HG03520 (cell line): ENCODE results near the gene CREG1.
"Not testable (repeated sequence)": the region's sequence is repeated elsewhere in the genome, so short reads cannot be mapped to it uniquely, and the experiment has no call there.

ENCODE experiments used
- ATAC-seq: cut with Tn5 transposase; IDR thresholded peaks from one replicate; pipeline ENCODE4 v1.9.1; 2021; ENCODE audit warnings: mild to moderate bottlenecking, moderate library complexity; ENCODE audit not compliant: unreplicated experiment

Gene CREG1

DNA sequence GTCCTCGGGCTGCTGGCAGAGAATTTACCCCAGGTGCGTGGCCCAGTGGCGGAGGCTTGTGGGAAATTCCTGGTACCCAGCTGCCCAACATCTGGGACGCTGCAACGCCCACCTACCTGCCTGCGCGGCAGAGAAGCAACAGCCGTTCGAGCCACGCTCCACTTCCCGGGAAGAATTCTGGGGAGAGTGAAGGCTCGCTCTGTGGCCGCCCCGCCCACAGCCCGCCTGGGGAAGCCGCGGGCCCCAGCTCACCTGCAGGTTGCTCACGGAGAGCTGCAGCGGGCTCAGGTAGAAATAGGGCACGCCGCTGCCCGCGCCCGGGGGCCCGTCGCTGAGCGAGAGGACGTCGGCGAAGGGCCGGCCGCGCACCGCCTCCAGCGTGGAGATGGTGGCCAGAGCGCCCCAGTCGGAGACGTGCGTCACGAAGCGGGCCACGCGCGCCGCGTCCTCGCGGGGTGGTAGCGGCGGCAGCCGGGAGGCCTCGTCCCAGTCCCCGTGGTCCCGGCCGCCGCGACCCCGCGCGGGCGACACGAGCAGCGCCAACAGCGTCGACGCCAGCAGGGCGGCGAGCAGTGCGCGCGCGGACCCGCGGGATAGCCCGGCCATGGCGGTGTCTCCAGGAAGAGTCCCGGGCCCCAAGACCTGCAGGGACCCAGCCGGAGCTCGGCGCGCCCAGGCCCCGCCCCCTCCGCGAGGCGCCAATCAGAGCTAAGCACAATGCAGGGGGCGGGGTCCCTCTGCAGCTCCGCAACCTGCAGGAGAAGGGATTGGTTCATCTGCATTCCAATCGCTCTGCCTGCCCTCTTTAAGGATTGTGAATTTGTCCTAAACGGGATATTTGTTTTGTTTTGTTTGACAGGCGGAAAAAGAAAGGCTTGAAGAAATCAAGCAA, at the start of gene CREG1:
Gene CREG1, minus strand, starts transcription at position 627 of the 892 bp plus-strand sequence.
- ATAC-seq, result peak; percentile 92

DNA sequence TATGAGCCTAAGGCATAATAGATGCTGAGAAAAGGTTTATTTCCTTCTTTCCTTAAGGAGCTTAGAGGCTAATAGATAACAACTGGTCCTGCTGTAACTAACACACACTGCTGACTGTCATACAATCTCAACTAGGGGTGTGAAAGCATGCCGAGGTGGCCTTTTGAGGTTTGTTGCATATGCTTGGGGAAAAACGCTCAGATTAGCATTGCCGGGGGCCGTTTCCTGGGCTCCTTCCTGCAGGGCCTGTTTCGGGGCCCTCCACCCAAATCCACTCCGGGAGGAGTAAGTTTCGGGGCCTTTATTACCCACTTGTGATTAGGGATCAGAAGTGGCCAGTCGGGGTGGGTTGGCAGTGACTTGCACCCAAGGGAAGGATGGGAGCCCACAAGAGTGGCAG, 49.3 kb upstream of the CREG1 start:
- no peak for ATAC-seq

DNA sequence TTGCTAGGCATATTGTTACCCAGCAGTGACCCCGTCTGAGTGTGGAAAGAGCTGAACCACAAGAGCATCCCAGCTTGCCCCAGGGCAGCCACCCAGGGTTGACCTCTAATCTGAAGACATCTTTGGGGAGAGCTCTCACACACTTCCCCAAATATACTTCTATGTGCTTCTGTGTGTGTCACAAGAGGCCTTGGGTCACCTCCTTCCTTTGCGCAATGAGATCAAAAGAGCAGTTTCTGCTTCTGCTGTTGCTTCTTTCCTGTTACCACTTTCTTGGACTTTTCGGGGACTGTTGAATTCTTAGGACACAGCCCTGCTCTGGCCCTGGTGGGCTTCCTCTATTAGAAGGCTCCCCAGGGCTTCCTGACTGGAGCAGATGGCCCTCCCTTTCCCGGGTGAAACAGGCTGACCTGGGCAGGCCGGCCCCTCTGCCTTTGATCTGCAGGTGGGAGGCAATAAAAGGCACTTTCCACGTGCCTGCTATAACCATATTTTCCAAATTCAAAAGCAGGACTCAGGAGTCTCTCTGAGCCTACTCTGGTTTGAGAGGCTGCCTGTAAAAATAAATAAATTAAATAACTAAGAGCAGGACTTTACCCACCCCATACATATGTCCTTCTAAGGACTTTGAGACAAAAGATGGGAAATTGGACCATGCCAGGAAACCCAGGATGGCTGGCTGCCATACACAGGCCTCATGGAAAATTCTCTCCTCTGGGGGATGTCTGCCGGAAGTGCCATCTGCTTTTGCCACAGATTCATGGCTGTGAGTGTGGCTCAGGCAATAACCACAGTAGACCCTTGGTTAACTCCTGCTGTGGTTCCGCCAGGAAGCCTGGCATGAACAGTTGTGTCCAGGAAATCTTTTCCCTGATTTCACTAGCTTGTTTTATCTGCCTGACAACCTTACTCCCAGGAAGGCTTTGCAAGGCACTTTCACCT, 48.2 kb upstream of the CREG1 start:
- no peak for ATAC-seq

DNA sequence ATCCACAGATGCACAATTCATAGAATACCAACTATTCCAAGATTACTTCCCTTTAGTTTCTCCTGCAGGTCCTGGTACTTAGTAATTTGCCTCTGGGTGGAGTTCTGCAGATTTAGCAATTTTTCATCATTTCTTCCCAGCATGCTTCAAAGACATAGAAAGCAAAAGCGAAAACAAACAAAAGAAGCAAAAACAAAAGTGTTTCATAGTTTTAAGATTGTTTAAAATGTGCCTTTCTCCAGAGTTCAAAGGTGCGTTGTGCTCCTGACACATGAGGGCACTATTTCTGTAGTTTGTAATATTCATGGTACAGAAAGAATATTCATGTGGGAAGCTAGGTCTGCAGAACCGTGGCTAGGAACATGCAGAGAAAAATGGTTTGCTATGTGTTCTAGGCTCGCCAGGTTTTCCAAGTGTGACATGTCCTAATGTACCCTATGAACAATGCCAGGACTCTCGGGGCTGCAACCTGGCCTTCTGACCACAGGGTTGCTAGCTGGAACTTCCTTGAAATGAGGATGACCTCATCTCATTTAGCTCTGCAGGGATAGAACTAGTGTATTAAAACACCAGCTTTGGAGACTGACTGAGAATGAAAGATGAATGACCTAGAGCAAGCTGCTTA, 46.5 kb upstream of the CREG1 start:
- ATAC-seq, result no peak

DNA sequence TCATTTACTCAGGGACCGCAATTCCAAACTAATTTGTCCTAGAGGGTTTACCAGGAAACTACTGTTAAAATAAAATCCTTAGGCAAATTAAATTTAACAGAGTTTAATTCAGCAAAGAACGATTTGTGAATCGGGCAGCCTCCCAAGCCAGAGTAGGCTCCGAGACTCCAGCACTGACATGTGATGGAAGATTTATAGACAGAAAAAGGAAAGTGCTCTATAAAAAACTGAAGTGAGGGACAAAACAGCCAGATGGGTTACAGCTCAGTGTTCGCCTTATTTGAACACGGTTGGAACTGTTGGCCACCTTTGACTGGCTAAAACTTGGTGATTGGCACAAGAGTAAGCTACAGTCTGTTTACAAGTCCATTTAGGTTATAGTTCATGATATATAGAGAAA, 41.3 kb upstream of the CREG1 start:
- ATAC-seq, result no peak

DNA sequence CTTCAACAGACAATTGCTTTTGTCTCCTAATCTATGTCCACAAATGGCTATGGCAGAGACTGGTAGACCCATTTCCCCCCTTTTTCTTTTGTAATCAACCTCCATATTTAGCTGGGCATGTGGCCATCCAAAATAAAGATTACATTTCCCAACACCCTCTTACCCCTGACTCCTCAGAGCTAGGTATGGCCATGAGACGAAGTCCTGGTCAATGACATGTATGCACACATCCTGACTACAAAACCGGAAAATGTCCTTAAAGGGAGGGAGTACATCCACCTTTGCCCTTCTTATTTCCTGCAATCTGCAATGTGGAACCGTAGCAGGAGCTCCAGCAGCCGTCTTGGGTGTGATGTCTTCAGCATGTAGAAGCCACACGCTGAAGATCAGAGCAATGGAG, 40.3 kb upstream of the CREG1 start:
- ATAC-seq, result no peak

DNA sequence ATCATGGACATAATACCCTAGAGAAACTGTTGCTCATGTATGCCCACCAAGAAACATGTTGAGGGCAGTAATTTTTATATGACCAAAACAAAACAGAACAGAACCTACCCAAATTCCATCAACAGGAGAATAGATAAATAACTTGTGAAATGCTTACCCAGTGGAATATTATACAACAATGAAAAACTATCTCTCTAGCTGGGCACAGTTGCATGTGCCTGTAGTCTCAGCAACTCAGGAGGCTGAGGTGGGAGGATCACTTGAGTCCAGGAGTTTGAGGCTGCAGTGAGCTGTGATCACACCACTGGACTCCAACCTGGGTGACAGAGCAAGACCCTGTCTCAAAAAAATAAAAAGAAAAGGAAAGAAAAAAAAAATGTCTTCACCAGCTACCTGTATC, 38.9 kb upstream of the CREG1 start:
- no peak for ATAC-seq

DNA sequence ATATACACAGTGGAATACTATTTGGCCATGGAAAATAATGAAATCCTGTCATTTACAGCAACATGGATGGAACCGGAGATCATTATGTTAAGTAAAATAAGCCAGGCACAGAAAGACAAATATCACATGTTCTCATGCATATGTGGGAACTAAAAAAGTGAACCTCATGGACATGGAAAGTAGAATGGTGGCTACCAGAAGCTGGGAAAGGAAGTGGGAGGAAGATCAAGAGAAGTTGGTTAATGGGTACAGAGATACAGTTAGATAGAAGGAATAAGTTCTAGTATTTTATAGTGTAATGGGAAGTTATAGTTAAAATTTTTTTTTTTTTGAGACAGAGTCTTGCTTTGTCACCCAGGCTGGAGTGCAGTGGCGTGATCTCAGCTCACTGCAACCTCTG, 34.8 kb upstream of the CREG1 start:
- no peak for ATAC-seq

DNA sequence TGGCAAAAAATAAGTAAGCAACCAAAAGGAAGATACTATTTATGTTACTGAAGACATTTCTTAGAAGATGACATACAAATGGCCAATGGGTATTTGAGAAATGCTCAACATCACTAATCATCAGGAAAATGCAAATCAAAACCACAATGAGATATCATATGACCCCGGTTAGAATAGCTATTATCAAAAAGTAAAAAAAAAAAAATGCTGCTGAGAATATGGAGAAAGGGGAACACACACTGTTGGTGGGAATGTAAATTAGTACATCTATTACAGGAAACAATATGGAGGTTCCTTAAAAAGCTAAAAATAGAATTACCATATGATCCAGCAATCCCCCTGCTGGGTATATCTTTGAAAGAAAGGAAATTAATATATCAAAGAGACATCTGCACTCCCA, 34.3 kb upstream of the CREG1 start:
- no peak for ATAC-seq

DNA sequence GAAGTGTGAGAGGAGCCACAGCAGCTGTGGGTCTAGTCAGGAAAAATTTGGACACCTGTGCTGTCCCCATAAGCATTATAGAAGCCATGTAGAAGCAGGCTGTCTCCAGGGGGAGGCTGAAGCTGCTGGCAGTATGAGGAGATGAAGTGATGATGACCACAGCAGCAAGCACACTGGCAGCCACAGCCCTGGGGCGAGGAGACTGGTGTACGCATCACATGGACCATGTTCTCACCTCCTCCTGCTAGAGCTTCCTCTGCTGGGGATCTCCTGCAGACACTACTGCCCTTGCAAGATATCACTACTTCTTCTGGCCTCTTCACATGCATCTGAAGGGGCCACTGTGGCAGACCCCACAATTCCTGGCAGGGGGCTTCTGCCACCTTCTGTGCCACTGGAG, 33.8 kb upstream of the CREG1 start:
- ATAC-seq, result no peak

DNA sequence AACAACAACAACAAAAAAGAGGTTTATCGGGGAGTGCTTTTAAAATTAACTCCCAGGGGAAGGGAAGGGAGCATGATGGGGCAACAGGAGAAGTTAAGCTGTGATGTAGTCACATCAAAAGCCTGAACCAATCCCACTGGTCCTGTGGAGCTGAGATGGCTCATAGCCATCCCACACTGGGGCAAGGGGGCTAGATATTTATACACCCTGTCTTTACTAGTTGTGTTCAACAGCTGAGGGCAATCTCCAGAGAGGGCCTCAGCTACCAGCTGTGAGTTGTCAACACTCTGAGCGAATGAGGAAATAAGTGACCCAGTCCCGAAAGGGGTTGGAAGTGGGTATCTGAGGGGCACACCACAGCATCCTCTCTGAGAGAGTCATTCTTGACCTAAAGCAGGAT, 31.0 kb upstream of the CREG1 start:
- ATAC-seq, result no peak

DNA sequence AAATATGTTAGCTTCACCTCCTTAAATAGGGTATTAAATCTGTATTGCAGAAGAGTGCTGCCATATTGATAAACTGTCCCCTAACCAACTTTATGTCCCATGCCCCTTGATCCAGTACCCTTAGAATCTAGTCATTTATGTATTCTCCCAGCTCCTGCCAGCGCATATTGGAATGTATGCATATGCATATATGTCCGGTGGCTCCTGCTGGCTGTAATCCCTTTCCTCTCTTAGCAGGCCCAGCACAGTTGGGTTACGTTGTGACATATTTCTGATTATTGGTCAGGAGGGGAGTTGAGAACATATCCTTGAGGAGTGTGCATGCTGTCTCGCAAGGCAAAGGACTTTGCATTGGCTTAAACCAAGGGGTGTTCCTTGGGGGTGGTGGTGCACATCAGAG, 29.2 kb upstream of the CREG1 start:
- ATAC-seq, result no peak

DNA sequence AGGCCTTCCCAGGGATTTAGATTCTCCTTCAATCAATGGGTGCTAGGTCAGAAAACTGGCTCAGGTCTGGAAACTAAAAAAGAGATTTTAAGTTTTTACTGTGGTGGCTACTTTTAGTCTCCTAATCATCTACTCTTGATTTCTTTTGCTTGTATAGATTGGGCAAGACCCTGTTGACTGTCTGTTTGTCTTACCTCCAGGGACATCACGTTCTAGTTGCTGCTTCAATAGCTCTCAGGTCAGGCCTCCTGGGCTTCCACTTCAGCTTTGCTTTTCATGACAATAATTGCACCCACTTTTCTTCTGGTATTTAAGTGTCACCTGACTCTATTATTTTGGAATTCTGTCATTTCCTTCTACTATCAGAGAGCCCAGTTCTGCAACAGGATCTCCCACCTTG, 28.5 kb upstream of the CREG1 start:
- no peak for ATAC-seq

DNA sequence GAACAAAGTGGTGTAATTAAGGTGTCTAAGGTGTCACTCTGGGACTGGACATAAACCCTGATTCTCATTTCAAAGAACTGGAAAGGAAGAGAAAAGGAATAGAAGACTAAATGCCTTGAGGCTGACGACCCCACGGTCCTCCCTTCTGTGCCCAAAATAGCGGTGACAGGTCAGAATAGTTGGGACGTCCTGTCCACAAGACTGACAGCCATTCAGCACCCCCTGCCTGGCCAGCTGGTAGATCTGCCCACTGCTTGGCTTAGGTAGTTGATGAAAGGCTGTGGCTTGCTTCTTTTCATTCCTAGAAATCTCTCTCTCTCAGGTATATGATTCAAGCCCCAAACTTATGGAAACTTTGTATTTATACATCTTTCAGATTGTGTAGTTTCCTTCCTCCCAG, 26.4 kb upstream of the CREG1 start:
- no peak for ATAC-seq

DNA sequence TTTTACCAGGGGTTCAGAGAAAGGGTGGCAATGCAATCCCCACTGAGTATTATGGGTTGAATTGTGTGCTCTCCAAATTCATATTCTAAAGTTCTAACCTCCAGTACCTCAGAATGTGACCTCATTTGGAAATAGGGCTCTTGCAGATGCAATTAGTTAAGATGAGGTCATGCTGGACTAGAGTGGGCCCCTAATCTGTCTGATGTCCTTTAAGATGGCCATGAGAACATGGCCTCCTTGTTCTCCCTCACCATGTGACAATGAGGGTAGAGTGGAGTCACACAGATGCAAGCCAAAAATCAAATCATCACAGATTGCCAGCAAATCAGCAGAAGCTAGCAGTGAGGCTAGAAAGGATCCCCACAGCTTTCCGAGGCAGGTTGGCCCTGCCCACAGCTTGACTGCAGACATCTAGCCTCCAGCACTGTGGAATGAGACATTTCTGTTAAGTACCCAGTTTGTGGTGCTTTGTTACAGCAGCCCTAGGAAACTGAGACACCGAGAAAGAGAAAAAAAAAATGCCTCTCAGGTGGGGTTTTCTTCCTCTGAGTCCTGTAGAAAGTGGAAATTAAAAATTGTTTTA, 25.5 kb upstream of the CREG1 start:
- ATAC-seq, result no peak

DNA sequence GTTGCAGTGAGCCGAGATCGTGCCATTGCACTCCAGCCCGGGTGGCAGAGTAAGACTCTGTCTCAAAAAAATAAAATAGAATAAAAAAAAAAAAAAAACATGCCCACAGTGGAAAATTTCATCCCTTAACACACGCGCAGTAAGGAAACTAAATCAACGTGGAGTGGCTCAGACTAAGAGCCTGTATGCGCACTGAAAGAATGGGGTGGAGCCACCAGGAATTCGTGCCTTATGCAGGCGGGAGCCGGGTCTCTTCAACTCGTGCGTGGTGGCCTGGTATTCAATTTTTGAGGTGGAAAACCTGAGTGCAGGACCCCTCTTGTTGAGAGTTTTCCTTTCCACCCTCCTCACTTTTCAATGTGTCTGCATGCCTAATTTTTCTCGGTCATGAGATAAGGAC, 22.1 kb upstream of the CREG1 start:
- no peak for ATAC-seq

DNA sequence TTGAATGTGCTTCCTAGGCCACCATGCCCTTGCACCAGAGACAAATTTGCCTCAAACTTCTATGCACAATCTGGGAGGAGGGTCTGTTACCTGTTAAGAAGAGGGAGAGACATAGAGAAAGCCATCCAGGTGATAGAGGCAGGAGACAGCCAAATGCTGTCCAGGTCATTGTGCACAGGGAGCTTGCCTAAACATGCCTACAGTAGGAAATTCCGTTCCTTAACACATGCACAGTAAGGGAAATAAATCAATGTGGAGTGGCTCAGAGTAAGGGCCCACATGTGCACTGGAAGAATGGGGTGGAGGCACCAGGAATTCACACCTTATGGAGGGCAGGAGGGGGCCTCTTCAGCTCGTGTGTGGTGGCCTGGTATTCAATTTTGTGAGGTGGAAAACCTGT, 19.5 kb upstream of the CREG1 start:
- ATAC-seq, result no peak

DNA sequence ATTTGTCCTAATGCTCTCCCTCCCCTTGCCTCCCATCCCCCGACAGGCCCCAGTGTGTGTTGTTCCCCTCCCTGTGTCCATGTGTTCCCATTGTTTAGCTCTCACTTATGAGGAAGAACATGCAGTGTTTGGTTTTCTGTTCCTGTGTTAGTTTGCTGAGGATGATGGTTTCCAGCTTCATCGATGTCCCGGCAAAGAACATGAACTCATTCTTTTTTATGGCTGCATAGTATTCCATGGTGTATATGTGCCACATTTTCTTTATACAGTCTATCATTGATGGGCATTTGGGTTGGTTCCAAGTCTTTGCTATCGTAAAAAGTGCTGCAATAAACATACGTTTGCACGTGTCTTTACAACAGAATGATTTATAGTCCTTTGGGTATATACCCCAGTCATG, 17.1 kb upstream of the CREG1 start:
- ATAC-seq, result not testable (repeated sequence)

DNA sequence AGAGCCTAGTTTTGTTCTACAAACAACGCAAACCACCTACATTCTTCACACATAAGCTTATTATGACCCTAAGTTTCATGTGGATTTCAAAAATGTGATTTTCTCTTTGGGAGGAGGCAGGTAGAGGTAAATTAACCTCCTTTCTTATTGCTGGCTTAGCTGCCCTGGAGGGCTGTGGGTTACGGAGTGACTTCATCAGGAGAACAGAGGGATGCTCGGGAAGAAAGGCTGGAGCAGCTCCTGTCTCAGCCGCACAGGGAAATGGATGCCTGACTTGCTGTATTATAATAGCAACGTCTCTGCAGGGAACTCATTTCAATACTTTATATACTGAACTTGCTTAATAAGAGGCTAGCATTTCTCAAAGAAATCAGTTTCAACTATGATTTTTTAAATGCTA, 14.1 kb upstream of the CREG1 start:
- ATAC-seq, result no peak

DNA sequence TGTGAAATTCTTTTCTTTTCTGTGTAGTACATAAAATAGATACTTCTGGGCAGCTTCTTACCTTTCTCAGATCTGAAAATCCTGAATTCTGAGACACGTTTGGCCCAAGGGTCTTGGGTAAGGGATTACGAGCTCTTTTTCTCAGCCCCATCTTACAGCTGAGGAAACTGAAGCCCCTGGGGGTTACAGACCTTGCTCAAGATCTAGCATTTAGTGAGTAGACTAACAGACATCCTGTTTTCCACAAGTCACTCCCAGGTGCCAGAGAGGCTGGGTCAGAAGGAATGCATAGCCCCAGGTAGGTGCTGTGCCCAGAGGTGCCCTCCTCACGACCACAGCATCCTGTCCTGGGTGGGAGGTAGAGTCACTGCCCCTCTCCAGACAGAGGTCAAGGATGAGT, 13.2 kb upstream of the CREG1 start:
- ATAC-seq, result no peak

DNA sequence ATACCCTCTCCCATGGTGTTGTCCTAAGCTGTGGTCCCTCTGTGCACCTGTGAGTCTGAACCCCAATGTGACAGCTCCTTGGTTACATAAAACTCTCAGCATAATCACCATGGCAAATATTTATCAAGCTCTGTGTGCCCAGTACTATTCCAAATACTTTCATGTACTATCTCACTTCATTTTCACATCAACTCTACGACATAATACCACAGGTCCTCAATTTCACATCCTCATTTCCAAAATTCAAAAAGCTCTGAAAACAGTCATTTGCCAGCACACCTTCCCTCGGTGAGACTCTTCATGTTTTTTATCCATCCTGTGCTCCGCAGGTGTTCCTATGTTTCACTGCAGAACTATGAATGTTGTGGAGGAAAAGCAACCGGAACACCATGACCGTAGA, 12.4 kb upstream of the CREG1 start:
- no peak for ATAC-seq
